Measurements from ENCODE around the gene CPT1A.
A peak's percentile ranks its signal among the peaks of the same experiment; 100 is the strongest.

Gene CPT1A

GRCh38 chr11:68806931-68807844, 34.5 kb downstream of the CPT1A start:
- peak; percentile 79 to 81 for DNase-seq (ENCODE audit: low read depth in 2 of 2)
- H3K4me3 ChIP-seq (replicated peaks in 1 of 2; ENCODE audit: low read depth in 2 of 2, low read length in 2 of 2), result no peak overlapping the region
- TF ChIP-seq CTCF (IDR thresholded peaks at IDR 0.05; ENCODE audit: low read depth, low read length), result no peak

- TF ChIP-seq CTCF (IDR thresholded peaks at IDR 0.05; ENCODE audit: low read depth, low read length), result no peak
- H3K4me3 ChIP-seq (replicated peaks in 1 of 2; ENCODE audit: low read depth in 2 of 2, low read length in 2 of 2), result no peak overlapping the region
- no peak for DNase-seq (ENCODE audit: low read depth in 2 of 2)
Observed at GRCh38 chr11:68804786-68805185, 36.9 kb downstream of the CPT1A start.

GRCh38 chr11:68803766-68804165, 38.0 kb downstream of the CPT1A start:
- peak in 1 of 2 donors; percentile 16 for DNase-seq (ENCODE audit: low read depth in 2 of 2)
- no peak for TF ChIP-seq CTCF (IDR thresholded peaks at IDR 0.05; ENCODE audit: low read depth, low read length)
- H3K4me3 ChIP-seq (replicated peaks in 1 of 2; ENCODE audit: low read depth in 2 of 2, low read length in 2 of 2), result no peak overlapping the region

- peak; percentile 29 to 33 for DNase-seq (ENCODE audit: low read depth in 2 of 2)
- H3K4me3 ChIP-seq (replicated peaks in 1 of 2; ENCODE audit: low read depth in 2 of 2, low read length in 2 of 2), result no peak overlapping the region
- peak; percentile 67 for TF ChIP-seq CTCF (IDR thresholded peaks at IDR 0.05; ENCODE audit: low read depth, low read length)
Observed at GRCh38 chr11:68798221-68798813, 43.4 kb downstream of the CPT1A start.

GRCh38 chr11:68796801-68797200, 44.9 kb downstream of the CPT1A start:
- H3K4me3 ChIP-seq (replicated peaks in 1 of 2; ENCODE audit: low read depth in 2 of 2, low read length in 2 of 2), result no peak overlapping the region
- no peak for TF ChIP-seq CTCF (IDR thresholded peaks at IDR 0.05; ENCODE audit: low read depth, low read length)
- no peak for DNase-seq (ENCODE audit: low read depth in 2 of 2)

GRCh38 chr11:68792400-68792966, 49.2 kb downstream of the CPT1A start:
- no peak for TF ChIP-seq CTCF (IDR thresholded peaks at IDR 0.05; ENCODE audit: low read depth, low read length)
- H3K4me3 ChIP-seq (replicated peaks in 1 of 2; ENCODE audit: low read depth in 2 of 2, low read length in 2 of 2), result no peak overlapping the region
- DNase-seq (ENCODE audit: low read depth in 2 of 2), result no peak
